Right renal pelvis (tissue), 4 donors: Measurements from ENCODE around the gene TM9SF1. TPM values are rescaled to one million over a fixed set of nuclear protein-coding genes. Genes with fewer than 3 reads are reported as not detected.

Experiments used
- DNase-seq, 4 donors: peaks; one replicate each; pipeline ENCODE4 v3.0.0-alpha.2; 2013; ENCODE audit warnings: low read depth in 4 of 4, low spot score in 3 of 4, missing footprints in 1 of 4
- polyA plus RNA-seq, 4 donors: library from polyadenylated mRNA; unstranded; fragments of 120-200 nt; gene quantifications; one replicate each; pipeline ENCODE4 v1.2.1, GENCODE V29; 2013; ENCODE audit not compliant: insufficient read length in 4 of 4

Gene TM9SF1, protein sequence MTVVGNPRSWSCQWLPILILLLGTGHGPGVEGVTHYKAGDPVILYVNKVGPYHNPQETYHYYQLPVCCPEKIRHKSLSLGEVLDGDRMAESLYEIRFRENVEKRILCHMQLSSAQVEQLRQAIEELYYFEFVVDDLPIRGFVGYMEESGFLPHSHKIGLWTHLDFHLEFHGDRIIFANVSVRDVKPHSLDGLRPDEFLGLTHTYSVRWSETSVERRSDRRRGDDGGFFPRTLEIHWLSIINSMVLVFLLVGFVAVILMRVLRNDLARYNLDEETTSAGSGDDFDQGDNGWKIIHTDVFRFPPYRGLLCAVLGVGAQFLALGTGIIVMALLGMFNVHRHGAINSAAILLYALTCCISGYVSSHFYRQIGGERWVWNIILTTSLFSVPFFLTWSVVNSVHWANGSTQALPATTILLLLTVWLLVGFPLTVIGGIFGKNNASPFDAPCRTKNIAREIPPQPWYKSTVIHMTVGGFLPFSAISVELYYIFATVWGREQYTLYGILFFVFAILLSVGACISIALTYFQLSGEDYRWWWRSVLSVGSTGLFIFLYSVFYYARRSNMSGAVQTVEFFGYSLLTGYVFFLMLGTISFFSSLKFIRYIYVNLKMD
- polyA plus RNA-seq: 10 to 100 TPM; 37.8 to 48.9 (median 41.3) TPM

DNA sequence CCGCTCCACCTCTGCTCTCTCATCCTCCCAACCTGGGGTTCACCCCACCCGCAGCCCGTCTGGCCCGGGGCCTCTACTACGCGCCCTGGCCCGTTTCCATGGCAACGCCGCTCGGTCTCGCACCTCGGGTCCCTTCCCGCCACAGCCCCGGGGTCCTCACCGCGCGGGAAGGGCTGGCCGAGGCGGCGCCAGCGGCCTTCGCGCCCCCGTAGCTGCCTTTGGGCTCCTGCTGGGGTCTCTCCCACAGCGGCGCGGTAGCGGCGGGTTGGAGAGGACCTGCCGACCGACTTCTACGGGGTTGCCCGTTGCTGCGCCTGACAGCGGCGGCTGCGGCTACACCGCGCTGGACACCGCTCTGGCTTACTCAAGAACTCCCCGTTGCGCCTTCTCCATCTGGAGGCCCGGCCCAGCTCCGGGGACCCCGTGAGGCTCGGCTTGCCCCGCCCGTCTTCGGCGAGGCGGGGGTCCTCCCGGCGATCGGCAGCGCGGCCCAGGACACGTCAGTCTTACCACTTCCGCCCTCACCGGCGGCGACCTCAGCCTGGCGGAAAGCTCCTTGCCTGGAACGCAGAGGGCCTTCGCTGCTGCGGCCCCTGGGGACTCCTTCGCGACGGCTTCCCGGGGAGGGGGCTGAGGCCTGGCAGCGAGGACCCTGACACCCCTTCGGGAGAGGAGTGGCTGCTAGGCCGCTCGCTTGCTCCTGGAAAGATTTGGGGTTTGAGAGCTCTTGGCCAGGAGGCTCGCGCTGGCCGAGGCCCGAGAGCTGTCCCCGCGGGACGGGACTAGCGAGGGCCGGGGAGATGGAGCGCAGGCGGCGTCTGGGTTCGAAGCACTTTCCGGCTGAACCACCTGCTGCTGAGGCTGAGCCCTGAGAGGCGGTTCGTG lies at the start of gene TM9SF1:
TM9SF1 (minus strand) TSS at position 256 of the 885 bp plus-strand sequence. CDS start 422 bp downstream, outside the sequence.
- DNase-seq: peak in 3 of 4 donors; percentile 77 to 87 (median 77)

DNA sequence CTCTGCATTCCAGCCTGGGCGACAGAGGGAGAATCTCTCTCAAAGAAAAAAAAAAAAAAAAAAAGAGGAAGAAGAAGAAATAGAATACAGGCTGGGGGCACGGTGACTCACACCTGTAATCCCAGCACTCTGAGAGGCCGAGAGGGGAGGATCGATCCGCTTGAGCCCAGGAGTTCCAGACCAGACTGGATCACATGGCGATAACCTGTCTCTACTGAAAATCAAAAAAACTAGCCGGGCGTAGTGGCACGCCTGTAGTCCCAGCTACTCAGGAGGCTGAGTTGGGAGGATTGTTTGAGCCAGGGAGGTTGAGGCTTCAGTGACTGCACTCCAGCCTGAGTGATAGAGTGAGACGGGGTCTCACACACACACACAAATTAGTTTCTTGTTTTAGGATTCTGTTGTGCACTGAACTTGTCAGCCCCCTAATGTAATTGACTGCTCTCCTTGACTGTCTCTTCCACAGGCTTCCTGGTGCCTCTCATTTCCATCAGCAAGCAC lies 48.1 kb upstream of the TM9SF1 start:
- DNase-seq: no peak

DNA sequence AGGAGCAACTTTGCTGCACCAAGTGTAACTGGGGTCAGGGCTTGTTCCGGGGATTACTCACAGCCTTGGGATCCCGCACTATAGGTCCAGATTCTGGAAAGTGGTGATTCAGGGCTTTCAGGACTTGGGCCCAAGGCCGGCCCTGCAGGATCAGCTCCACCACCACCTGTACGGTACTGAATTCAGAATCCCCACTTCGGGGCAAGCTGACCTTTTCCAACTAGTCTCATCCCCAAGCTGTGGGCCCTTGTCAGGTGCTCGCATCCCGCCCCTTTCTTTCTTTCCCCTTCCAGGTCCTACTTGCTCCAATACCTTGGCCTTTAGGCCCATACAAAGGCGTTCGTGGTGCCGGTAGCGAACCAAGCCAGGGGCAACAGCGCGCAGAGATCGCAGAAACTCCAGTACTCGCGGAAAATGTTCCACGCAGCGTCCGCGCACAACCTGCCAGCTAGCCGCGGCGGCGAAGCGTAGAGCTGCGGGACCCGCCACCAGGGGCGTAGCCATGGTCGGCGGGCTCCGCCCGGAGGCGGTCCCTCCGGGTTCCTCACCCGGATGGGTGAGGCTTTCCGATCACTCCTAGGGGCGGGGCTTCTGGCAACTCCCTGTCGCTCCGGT lies 46.7 kb upstream of the TM9SF1 start:
- DNase-seq: peak in 3 of 4 donors; percentile 83 to 90 (median 88)

DNA sequence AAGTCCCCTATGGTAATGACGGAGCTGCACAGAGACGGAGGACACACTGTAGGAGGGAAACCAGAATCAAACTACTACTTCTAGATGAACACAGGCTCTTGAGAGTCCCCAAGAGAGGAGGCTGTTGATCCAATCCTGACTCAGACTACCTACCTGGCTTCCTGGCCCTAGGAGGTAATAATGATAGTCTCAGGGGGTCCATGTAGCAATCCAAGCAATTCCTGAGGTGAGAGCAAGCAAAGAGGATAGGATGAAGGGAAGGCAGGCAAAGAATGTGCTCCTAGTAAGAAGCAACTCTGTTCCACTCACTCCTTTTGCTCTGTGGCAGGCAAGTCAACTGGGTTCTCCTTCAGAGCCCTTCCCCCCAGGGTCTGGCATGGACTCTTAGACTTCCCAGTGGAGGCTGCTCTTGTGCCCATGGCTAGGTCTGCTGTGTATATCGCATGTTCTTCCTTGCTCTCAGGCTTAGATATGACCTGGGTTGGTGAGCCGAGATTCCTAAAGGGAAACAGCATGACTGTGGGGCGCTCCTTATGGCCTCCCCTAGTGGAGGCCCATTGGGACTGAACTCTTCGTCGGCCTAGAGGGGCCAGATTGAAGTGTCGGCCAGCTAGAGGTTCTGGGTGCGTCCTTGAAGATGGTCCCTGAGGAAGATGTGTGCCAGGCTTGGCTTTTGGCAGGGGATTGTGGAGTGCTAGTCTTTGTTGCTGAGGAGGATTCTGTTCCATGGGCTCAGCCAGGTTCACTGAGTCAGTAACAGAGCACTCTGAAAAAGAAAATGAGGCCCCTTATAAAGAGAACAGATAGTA lies 45.1 kb upstream of the TM9SF1 start:
- no peak for DNase-seq

DNA sequence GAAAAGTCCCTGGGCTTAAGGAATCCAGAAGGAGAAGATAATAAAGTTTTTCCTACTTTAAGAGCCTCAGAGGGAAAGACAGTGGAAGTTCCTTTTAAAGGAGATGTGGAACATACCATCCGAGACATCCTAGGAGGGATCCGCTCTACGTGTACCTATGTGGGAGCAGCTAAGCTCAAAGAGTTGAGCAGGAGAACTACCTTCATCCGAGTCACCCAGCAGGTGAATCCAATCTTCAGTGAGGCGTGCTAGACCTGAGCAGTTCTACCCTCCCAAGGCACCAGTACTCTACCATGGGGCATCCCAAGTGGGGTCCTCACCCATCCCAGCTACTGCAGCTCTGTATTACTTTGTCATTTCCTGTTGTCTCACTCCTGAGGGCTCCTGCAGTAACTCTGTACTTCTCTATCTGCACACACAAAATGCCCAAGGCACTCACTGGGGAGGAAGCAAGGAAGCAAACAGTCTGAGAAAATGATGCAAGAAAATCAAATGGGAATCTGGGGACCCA lies 43.3 kb upstream of the TM9SF1 start:
- no peak for DNase-seq

DNA sequence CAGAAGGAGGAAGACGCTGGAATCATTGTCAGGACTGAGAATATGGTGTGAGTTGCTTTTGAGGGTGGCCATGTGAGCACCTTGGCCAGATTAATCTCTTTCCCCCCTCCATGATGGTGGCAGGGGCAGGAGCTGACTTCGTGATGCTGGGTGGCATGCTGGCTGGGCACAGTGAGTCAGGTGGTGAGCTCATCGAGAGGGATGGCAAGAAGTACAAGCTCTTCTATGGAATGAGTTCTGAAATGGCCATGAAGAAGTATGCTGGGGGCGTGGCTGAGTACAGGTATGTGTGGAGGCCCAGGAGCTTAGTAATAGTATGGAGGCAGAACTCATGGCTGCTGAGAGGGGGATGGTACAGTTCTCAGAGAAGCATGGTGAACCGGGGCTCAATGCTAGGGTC lies 42.9 kb upstream of the TM9SF1 start:
- no peak for DNase-seq

DNA sequence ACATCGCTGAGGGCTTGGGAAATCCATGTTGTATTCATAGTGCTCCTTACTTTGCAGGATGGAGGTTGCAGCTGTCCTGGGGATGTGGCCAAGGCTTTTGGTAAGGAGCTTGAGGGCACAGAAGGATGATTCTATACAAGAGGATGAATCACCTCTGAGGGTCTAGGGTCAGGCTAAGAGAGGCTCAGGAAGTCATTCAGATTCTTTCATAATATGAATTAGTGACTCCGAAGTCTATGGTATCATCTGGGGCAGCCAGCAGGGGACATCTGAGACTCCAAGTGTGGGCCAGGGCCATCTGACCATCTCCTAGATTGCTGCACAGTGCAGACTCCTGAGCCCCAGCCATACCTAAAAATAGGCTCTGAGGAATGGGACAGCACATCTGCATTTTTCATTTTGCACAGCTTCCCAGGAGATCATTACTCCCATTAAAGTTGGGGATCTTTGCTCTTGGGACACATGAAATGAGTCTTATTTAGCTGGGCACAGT lies 42.3 kb upstream of the TM9SF1 start:
- no peak for DNase-seq

DNA sequence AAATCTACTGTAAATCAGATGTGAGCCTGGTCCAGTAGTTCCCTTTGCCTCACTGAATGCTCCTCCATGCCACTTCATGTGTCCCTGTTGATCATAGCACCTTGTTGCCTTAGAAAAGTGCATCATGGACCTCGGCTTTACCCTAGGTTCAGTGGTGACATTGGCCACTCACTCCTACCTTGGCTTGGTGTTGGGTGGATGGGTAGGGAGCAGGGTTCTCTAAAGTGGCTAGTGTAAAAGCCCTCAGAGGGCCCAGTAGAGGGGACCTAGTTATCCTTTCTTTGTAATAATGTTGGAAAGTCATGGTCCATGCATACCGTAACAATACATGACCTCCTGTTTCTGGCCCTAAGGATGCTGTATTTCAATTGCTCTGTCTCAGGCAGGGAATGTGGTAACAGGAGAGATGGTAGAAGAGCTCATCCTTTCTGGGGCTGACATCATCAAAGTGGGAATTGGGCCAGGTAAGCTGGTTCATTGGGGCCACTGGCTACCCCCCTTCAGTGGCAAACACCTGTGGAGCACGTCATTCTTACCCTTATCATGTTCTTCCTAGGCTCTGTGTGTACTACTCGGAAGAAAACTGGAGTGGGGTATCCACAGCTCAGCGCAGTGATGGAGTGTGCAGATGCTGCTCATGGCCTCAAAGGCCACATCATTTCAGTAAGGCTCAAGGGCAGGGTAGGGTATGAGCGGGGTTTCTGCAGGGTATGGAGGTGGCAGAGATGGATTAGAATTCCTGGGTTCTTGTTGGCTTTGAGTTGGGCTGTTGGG lies 41.6 kb upstream of the TM9SF1 start:
- DNase-seq: no peak

DNA sequence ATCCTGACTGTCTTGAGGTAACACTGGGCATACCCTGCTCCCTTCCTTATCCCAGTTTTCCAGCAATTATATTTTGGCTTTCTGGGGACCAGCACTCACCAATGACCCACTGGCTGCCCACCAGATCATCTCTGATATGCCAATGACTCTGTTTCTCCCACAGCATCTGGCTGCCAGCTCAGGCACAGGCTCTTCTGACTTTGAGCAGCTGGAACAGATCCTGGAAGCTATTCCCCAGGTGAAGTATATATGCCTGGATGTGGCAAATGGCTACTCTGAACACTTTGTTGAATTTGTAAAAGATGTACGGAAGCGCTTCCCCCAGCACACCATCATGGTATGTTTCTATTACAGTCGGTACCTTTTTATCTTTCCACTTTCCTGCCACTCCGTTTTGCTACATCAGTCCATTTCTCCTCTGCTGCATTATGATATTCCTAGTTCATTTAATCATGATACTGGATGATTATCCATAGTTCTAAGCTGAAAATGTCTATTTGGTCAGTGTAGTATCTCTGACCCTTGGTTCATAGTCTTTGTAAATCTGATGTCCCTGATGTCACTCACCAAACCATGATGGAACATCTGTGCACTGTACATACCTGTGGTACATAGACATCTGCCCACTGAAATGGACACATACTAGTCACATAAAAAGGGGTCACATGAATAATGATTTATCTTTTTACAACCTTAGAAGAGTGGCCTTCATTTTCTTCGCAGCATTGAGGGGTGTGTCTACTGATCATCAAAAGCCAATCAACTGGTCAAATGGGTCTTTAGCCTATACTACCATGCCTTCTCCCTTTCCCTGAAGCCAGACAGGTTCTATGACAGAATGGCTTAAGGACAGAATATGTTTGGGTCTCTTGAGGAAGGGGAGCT lies 40.8 kb upstream of the TM9SF1 start:
- no peak for DNase-seq

DNA sequence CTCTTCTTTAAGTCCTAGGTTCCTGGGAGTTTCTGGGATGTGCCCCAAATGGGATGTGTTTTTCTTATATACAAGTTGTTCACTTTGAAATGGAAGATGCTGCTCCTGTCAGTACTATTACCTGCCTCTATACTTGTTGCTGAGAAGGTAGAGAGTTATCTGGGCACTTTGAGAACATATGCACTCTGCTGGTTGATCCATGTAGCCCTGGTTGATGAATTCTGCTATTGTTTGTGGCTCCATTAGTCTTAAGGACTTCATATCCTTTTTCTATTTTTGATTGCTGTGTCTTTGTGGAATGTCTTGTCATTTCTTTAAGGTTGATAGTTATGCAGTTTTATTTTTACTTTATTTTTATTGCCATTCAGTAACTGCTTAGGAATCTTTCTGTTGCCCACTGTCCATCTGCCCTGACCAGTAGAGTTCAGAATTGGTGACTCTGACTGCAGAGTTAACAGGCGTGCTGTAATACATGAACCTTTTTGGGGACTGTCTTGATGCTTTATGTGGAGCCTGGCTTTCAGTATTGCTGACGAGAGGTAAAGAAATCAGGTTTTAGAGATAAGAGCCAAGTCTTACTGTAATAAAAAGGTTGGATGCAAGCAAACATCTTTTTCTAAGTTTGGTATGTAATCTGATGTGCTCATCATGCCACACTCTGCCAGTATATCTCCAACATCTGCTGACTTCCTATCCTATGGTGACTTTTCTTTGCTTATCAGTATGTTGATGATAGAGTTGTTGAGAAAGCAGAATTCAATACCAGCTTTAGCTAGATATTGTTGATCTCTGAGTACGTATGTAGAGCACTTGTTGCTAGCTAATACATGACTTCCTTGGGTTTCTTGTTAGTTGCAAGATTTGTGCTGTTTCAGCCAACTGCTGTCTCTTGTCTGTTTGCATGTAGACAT lies 39.1 kb upstream of the TM9SF1 start:
- no peak for DNase-seq

DNA sequence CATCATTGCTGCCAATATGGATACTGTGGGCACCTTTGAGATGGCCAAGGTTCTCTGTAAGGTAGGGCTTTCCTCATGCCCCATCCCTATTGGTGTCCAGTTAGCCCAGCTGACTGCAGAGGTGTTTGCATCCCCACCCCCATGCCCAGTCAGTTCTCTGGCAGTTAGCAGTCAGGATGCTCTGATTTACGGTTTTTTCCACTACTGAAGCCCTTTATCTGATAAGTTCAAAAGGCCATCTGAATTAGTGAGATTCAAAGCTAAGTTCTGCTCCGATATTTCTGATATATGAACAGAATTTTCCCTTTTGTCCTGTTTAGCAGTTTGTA lies 38.3 kb upstream of the TM9SF1 start:
- DNase-seq: no peak

DNA sequence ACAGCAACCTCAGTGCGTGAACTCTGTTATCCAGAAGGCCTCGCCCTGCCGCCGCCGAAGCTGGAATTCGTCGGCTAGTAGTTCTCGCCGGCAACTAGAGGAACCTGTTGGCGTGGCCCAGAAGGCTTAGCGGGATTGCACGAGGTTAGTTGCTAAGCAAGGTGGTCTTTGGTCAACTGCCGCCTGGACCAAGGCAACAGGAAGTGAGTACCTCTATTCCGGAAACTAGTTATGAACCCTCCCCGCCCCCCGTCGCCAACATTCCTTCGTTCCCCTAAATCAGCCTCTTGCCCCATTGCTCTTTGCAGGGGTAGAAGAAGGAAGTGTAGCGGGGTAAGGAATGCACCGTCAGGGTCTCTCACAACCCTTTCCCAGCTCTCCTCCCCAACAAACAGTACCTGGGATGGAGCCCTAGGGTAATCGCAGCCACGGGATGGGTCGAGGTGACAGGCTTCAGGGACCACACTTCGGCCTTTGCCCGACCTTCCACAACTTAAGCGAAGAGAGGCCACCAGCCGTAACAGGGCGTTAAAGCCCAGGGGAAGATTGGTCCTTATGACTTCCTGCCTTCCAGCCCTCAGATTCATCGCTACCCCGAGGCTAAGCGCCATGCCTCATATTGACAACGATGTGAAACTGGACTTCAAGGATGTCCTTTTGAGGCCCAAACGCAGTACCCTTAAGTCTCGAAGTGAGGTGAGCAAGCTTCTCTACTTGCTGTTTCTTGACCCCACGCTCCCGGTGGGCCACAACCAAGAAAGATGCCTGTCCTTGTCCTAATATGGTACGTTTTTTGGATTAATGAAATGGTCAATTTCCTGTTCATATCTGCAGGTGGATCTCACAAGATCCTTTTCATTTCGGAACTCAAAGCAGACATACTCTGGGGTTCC lies 37.6 kb upstream of the TM9SF1 start, which contains the start of gene GMPR2:
GMPR2 (plus strand) TSS at position 285 of the 893 bp plus-strand sequence; CDS start at position 610, 325 bp downstream.
- no peak for DNase-seq

DNA sequence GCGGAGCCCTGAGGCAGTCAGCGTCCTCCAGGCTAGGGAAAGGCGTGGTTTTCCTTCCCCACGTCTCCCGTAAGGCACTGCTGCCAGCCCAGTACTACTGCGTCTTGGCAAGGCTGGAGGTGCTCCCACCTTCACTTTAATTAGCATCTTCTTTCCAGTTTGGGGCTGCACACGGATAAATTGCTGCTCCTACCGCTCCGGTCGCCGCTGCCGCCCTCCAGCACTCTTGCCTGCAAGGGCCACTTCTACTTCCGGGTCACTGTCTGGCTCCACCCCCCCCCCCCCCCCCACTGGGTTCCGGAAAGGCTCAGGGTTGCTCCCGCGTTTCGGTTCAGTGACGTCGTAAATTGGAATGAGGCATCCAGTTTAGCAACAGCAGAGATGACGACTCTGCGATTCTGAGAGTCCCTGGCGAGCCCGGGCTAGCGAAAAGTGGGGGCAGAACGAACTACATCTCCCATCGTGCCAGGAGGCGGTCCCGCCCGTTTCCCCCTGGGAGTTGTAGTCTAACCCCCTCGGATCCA lies 36.9 kb upstream of the TM9SF1 start, which contains the start of gene NEDD8:
NEDD8 (minus strand) TSS at position 247 of the 524 bp plus-strand sequence; CDS start at position 147, 100 bp downstream.
- peak; percentile 82 to 89 (median 84) for DNase-seq

DNA sequence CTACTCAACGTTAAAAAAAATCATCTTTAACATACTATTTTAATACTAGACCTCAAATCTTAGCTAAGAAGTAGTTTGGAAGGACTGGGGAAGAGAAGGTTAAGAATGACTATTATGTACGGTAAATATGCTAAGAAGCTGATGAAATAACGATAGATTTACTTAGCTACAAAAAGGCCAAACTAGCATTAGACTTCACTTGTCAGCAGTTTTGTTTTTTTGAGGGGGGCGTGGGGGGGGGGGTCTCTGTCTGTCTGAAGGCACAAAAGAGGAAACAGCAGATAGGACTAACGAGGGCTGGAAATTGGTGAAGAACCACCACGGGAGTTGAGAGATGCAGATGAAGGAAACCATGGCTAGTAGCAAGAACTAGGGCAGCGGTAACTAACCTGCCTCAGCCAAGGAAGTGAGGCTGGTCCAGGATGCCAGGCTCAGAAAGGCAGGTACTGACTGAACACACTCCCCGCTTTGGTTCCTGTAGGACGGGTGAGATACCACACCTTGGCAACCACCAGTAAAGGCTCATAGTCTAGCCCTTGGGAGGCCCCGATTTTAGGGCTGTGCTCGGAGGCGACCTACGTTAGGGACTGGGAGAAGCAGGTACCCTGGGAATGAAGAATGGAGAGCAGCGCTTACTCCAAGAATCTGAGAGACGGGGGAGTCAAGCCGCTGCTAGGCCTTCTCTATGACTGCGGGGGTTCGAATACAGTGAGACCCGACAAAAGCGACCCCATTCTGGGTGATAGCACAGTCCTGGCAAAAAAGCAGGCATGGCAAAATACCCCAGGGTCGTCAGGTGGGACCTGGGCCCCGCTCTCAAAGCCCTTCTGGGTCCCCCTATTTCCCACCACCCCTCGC lies 36.3 kb upstream of the TM9SF1 start:
- no peak for DNase-seq
